ENCODE results near the gene BUD31. TPM values are rescaled to one million over a fixed set of nuclear protein-coding genes. Genes with fewer than 3 reads are reported as not detected.

Gene BUD31
- total and polyA plus RNA-seq, 4 donors: 18.5 to 55.9 (median 32.0) TPM

DNA sequence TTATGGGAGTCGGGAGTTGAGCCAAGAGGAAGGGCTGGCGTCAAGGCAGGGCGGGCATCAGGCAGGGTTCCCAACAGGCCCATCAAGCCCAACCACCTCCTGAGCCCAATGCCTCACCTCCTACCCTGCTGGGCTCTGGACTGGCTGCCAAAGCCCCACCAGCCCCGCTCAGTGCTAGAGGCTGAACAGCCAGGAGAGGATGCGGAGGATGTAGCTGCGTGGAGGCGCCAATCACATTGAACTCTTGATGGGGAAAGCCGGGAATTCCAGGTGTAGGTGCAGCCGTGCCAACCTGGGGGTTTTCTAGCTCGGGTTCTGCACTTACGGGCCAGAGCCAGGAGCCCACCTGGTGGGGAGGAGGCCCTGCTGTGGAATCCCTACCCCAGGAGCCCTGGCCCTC is 44.3 kb downstream of the BUD31 start:
- no peak overlapping the region for H3K9ac ChIP-seq (ENCODE audit: low read depth in 1 of 2, low read length in 2 of 2)
- H3K4me1 ChIP-seq (ENCODE audit: control insufficient read depth in 4 of 4, insufficient read depth in 4 of 4, low read length in 3 of 4): no peaks in the 10 kb centered on the region
- H3K27me3 ChIP-seq (ENCODE audit: control insufficient read depth in 4 of 4, insufficient read depth in 4 of 4, low read length in 3 of 4): no peaks in the 10 kb centered on the region
- no peak overlapping the region for H3K27ac ChIP-seq (ENCODE audit: low read depth in 1 of 2, low read length in 2 of 2)
- no peak for DNase-seq (ENCODE audit: low spot score)
- no peak overlapping the region for H3K4me3 ChIP-seq (ENCODE audit: low read depth in 1 of 3, low read length in 3 of 3)
- no peaks in the 10 kb centered on the region for H3K9me3 ChIP-seq (ENCODE audit: control insufficient read depth in 4 of 4, low read length in 3 of 4)
- H3K36me3 ChIP-seq (ENCODE audit: control insufficient read depth in 4 of 4, insufficient read depth in 3 of 4, low read depth in 1 of 4, low read length in 3 of 4): peaks cover 29 to 86% (median 32%) of the 10 kb centered on the region in 4 donors
- 96% methylated on average over 11 of the region's 11 CpGs for WGBS
- TF ChIP-seq SP1 (IDR thresholded peaks at IDR 0.05) (no peak), YY1 (IDR thresholded peaks at IDR 0.05) (no peak), HNF4A (conservative IDR thresholded peaks at IDR 0.05) (no peak), NR2F2 (IDR thresholded peaks at IDR 0.05) (no peak), GABPA (IDR thresholded peaks at IDR 0.05 in 1 of 2, conservative IDR thresholded peaks at IDR 0.05 in 1 of 2) (no peak), JUND (IDR thresholded peaks at IDR 0.05) (no peak), CTCF (IDR thresholded peaks at IDR 0.05; ENCODE audit: low read depth, low read length, missing input control) (no peak), EGR1 (IDR thresholded peaks at IDR 0.05; ENCODE audit: low read depth in 2 of 2) (no peak), FOXA2 (IDR thresholded peaks at IDR 0.05) (no peak), HNF4G (IDR thresholded peaks at IDR 0.05) (no peak), RAD21 (IDR thresholded peaks at IDR 0.05) (no peak)
- TF ChIP-seq, protein P1, sequence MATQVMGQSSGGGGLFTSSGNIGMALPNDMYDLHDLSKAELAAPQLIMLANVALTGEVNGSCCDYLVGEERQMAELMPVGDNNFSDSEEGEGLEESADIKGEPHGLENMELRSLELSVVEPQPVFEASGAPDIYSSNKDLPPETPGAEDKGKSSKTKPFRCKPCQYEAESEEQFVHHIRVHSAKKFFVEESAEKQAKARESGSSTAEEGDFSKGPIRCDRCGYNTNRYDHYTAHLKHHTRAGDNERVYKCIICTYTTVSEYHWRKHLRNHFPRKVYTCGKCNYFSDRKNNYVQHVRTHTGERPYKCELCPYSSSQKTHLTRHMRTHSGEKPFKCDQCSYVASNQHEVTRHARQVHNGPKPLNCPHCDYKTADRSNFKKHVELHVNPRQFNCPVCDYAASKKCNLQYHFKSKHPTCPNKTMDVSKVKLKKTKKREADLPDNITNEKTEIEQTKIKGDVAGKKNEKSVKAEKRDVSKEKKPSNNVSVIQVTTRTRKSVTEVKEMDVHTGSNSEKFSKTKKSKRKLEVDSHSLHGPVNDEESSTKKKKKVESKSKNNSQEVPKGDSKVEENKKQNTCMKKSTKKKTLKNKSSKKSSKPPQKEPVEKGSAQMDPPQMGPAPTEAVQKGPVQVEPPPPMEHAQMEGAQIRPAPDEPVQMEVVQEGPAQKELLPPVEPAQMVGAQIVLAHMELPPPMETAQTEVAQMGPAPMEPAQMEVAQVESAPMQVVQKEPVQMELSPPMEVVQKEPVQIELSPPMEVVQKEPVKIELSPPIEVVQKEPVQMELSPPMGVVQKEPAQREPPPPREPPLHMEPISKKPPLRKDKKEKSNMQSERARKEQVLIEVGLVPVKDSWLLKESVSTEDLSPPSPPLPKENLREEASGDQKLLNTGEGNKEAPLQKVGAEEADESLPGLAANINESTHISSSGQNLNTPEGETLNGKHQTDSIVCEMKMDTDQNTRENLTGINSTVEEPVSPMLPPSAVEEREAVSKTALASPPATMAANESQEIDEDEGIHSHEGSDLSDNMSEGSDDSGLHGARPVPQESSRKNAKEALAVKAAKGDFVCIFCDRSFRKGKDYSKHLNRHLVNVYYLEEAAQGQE (IDR thresholded peaks at IDR 0.05): no peak

DNA sequence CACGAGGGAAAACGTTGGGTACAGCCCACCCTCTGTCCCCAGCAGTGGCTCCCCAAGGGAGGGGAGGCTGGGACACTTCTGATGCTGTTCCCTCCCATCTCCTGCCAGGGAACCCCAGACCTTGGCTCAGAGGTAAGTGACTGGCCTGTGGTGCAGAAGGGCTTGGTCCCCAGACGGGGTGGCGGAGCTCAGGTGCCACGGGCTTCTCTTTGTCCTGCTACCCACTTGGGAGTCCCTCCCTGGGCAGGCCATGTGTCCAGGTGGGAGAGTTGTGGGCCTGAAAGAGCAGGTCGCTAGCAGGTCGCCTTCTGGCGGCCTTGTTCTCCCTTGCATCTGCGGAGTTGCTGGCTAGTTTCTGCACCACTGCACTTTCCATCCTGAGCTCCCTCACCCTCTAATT is 47.1 kb downstream of the BUD31 start:
- TF ChIP-seq ZBTB33 (IDR thresholded peaks at IDR 0.05) (no peak), ATF3 (IDR thresholded peaks at IDR 0.05) (no peak), RAD21 (IDR thresholded peaks at IDR 0.05) (no peak), TAF1 (conservative IDR thresholded peaks at IDR 0.05) (no peak), JUND (IDR thresholded peaks at IDR 0.05) (no peak), NR2F2 (IDR thresholded peaks at IDR 0.05) (no peak)
- H3K4me1 ChIP-seq (ENCODE audit: control insufficient read depth in 4 of 4, insufficient read depth in 4 of 4, low read length in 3 of 4): no peaks in the 10 kb centered on the region
- no peaks in the 10 kb centered on the region for H3K27me3 ChIP-seq (ENCODE audit: control insufficient read depth in 4 of 4, insufficient read depth in 4 of 4, low read length in 3 of 4)
- no peaks in the 10 kb centered on the region for H3K9me3 ChIP-seq (ENCODE audit: control insufficient read depth in 4 of 4, low read length in 3 of 4)
- no peak overlapping the region for H3K4me3 ChIP-seq (ENCODE audit: low read depth in 1 of 3, low read length in 3 of 3)
- no peak overlapping the region for H3K27ac ChIP-seq (ENCODE audit: low read depth in 1 of 2, low read length in 2 of 2)
- H3K36me3 ChIP-seq (ENCODE audit: control insufficient read depth in 4 of 4, insufficient read depth in 3 of 4, low read depth in 1 of 4, low read length in 3 of 4): peaks cover 28 to 78% (median 39%) of the 10 kb centered on the region in 4 donors
- no peak for DNase-seq (ENCODE audit: low spot score)
- H3K9ac ChIP-seq (ENCODE audit: low read depth in 1 of 2, low read length in 2 of 2): no peak overlapping the region
- 84% methylated on average over 9 of the region's 9 CpGs for WGBS

Measured in liver (tissue), 9 donors.